ENCODE measurements around the gene POU3F3.

Gene POU3F3

DNA sequence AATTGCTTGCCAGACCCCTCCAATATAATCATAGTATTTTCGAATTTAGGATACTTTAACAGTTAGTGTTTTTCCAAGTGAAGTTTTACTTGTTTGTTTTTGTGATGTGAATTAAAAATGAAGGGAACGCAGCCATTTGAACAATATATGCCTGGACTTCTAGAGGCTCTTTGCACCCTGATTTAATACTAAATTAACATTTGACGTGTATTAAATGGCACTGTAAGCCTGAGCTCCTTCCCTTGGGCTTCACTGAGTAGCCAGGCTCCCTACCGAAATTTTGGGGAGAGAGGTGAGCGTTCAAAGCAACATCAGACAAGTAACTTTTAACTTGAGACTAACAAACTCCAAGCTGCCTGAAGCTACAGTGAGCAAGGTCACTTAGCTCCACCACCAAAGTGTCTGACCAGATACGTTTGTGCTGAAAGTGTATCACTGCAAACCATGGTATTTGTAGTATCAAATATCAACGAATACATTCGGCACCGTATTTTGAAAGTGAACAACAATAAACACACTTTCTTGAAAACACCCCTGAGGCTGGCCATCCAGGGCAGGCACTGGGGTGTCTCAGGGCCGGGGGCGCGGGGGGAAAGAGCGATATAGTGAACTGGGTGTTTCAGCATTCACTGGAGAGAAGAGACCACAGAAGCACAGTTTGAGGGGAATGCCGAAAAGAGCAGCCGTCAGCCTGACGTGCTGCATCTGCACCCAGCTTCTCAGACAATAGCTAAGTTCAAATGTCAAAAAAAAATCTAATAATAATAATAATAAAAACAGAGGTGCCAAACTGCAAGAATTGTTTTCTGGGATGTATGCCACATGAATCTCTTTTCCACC, 7.7 kb upstream of the POU3F3 start:
- no peak for TF ChIP-seq CTCF (IDR thresholded peaks at IDR 0.05; ENCODE audit: insufficient read depth, low read length, missing control alignments)
- POLR2A ChIA-PET = no interaction called here
- no peak overlapping the region for H3K4me3 ChIP-seq (ENCODE audit: low read depth, low read length)
- DNase-seq (ENCODE audit: low read depth, low spot score) = no peak
- CTCF ChIA-PET = interaction anchor here (1.0 to 1.9 kb wide), 5 partner anchors 10 to 1684 kb away, joined by 3 to 4 read pairs (median 3); no protein-coding TSS in a partner anchor

- no peak overlapping the region for H3K4me3 ChIP-seq (ENCODE audit: low read depth, low read length)
- no peak for DNase-seq (ENCODE audit: low read depth, low spot score)
- ChIA-PET CTCF (interaction anchor here (1.0 to 3.0 kb wide), 5 partner anchors 11 to 89 kb away, joined by 3 to 10 read pairs (median 4); no protein-coding TSS in a partner anchor), POLR2A (no interaction called here)
- TF ChIP-seq CTCF (IDR thresholded peaks at IDR 0.05; ENCODE audit: insufficient read depth, low read length, missing control alignments) = no peak
Measured at GRCh38 chr2:104846786-104847585, 6.9 kb upstream of the POU3F3 start.

- POLR2A ChIA-PET = no interaction called here
- H3K4me3 ChIP-seq (ENCODE audit: low read depth, low read length) = no peak overlapping the region
- CTCF ChIA-PET = interaction anchor here (1.1 to 3.1 kb wide), 4 partner anchors 11 to 94 kb away, joined by 3 to 13 read pairs (median 7); no protein-coding TSS in a partner anchor
- no peak for TF ChIP-seq CTCF (IDR thresholded peaks at IDR 0.05; ENCODE audit: insufficient read depth, low read length, missing control alignments)
- DNase-seq (ENCODE audit: low read depth, low spot score) = no peak
Measured at GRCh38 chr2:104847586-104848160, 6.2 kb upstream of the POU3F3 start.

- no peak for DNase-seq (ENCODE audit: low read depth, low spot score)
- ChIA-PET POLR2A (no interaction called here), CTCF (interaction anchor here (0.5 to 3.2 kb wide), 13 partner anchors 11 to 1688 kb away, joined by 3 to 52 read pairs (median 9); no protein-coding TSS in a partner anchor)
- no peak for TF ChIP-seq CTCF (IDR thresholded peaks at IDR 0.05; ENCODE audit: insufficient read depth, low read length, missing control alignments)
- no peak overlapping the region for H3K4me3 ChIP-seq (ENCODE audit: low read depth, low read length)
Measured at GRCh38 chr2:104848526-104848925, 5.4 kb upstream of the POU3F3 start.

GRCh38 chr2:104849101-104849500, 4.8 kb upstream of the POU3F3 start:
- no peak overlapping the region for H3K4me3 ChIP-seq (ENCODE audit: low read depth, low read length)
- DNase-seq (ENCODE audit: low read depth, low spot score) = no peak
- POLR2A ChIA-PET = no interaction called here
- no peak for TF ChIP-seq CTCF (IDR thresholded peaks at IDR 0.05; ENCODE audit: insufficient read depth, low read length, missing control alignments)
- CTCF ChIA-PET = interaction anchor here (0.7 to 3.2 kb wide), 34 partner anchors 11 to 1688 kb away, joined by 3 to 52 read pairs (median 4); no protein-coding TSS in a partner anchor

All from AG04449 (cell line).